Astrocyte (in vitro differentiated cells and primary cell): ENCODE results near the gene POU3F2. TPM values are rescaled to one million over a fixed set of nuclear protein-coding genes. Genes with fewer than 3 reads are reported as not detected.

Experiments
- DNase-seq: peaks from one replicate; pipeline ENCODE4 v3.0.0-alpha.2; 2010; ENCODE audit warnings: low read depth
- FAIRE-seq: peaks from 2 replicates; lab custom pipeline; 2011; peaks lifted over from hg19 to GRCh38; lab: Jason Lieb, UNC
- H2AFZ ChIP-seq: 2 replicates; pipeline ENCODE4 v1.6.0; 2012; ENCODE audit warnings: low read depth, low read length, inconsistent platforms
- H3K27ac ChIP-seq: 2 replicates; pipeline ENCODE4 v1.5.1; 2011; ENCODE audit warnings: low read depth, low read length, inconsistent platforms
- H3K27me3 ChIP-seq: 2 replicates; pipeline ENCODE4 v1.6.0; 2011; ENCODE audit warnings: low read length, inconsistent platforms; ENCODE audit not compliant: insufficient read depth
- H3K36me3 ChIP-seq: 2 replicates; pipeline ENCODE4 v1.5.1; 2011; ENCODE audit warnings: low read length, inconsistent platforms; ENCODE audit not compliant: insufficient read depth
- H3K4me1 ChIP-seq: 2 replicates; pipeline ENCODE4 v1.5.1; 2011; ENCODE audit warnings: low read length, inconsistent platforms; ENCODE audit not compliant: insufficient read depth
- H3K4me2 ChIP-seq: 2 replicates; pipeline ENCODE4 v1.6.0; 2012; ENCODE audit warnings: low read length, inconsistent platforms
- H3K4me3 ChIP-seq: 2 replicates; pipeline ENCODE4 v1.5.1; 2011; ENCODE audit warnings: low read depth, mild to moderate bottlenecking, low read length, inconsistent platforms; ENCODE audit not compliant: insufficient read depth
- H3K79me2 ChIP-seq: 2 replicates; pipeline ENCODE4 v1.6.0; 2012; ENCODE audit warnings: mild to moderate bottlenecking, low read length, inconsistent platforms; ENCODE audit not compliant: insufficient read depth
- H3K9ac ChIP-seq: 2 replicates; pipeline ENCODE4 v1.6.0; 2012; ENCODE audit warnings: mild to moderate bottlenecking, low read length, inconsistent platforms
- H3K9me3 ChIP-seq: 2 replicates; pipeline ENCODE4 v1.5.1; 2012; ENCODE audit warnings: low read depth, mild to moderate bottlenecking, low read length, inconsistent platforms; ENCODE audit not compliant: insufficient read depth
- H4K20me1 ChIP-seq: 2 replicates; pipeline ENCODE4 v1.6.0; 2012; ENCODE audit warnings: low read length, inconsistent platforms; ENCODE audit not compliant: insufficient read depth
- H3K27ac Mint-ChIP-seq: one replicate; pipeline ENCODE4 v1.8.0; 2021; ENCODE audit warnings: mild to moderate bottlenecking, mixed read lengths; ENCODE audit not compliant: unreplicated experiment
- H3K27me3 Mint-ChIP-seq: one replicate; pipeline ENCODE4 v1.8.0; 2021; ENCODE audit warnings: low read depth, mixed read lengths; ENCODE audit not compliant: unreplicated experiment
- H3K36me3 Mint-ChIP-seq: one replicate; pipeline ENCODE4 v1.8.0; 2021; ENCODE audit warnings: low read depth, mixed read lengths; ENCODE audit not compliant: unreplicated experiment
- H3K4me1 Mint-ChIP-seq: one replicate; pipeline ENCODE4 v1.8.0; 2021; ENCODE audit warnings: low read depth, mixed read lengths; ENCODE audit not compliant: unreplicated experiment
- H3K4me3 Mint-ChIP-seq: one replicate; pipeline ENCODE4 v1.8.0; 2021; ENCODE audit warnings: mild to moderate bottlenecking, moderate library complexity, mixed read lengths; ENCODE audit not compliant: unreplicated experiment
- H3K9me3 Mint-ChIP-seq: one replicate; pipeline ENCODE4 v1.8.0; 2021; ENCODE audit warnings: mild to moderate bottlenecking, mixed read lengths; ENCODE audit not compliant: unreplicated experiment
- CTCF ChIP-seq: IDR thresholded peaks from 2 replicates; pipeline ENCODE4 v1.5.1; 2011; ENCODE audit warnings: low read depth, mild to moderate bottlenecking, inconsistent platforms, low read length, moderate library complexity; ENCODE audit not compliant: insufficient read depth
- EZH2 ChIP-seq: IDR thresholded peaks from 2 replicates; pipeline ENCODE4 v1.6.1; 2012; ENCODE audit warnings: mild to moderate bottlenecking, low read length, inconsistent platforms; ENCODE audit not compliant: insufficient read depth
- total RNA-seq: library from RNA; stranded (reverse); gene quantifications from 2 replicates; pipeline ENCODE4 v1.2.1, GENCODE V29; 2021

The POU3F2 gene
- total RNA-seq, 1 donor from 2014 or later, result 2.1 TPM

GRCh38 chr6:98838032-98838431 is 3.7 kb downstream of the POU3F2 start:
- TF ChIP-seq EZH2, result no peak
- TF ChIP-seq CTCF, result no peak
- H4K20me1 ChIP-seq, result peaks cover 8% of the 10 kb centered on the region
- peak overlapping the region; percentile 85 for H3K4me2 ChIP-seq
- Mint-ChIP-seq H3K4me3 (no peak overlapping the region), H3K36me3 (no peaks in the 10 kb centered on the region), H3K9me3 (peaks cover 3% of the 10 kb centered on the region), H3K27me3 (peaks cover 48% of the 10 kb centered on the region), H3K4me1 (peaks cover 5% of the 10 kb centered on the region), H3K27ac (no peak overlapping the region)
- peaks cover 75% of the 10 kb centered on the region for H3K79me2 ChIP-seq
- H2AFZ ChIP-seq, result no peak overlapping the region
- peaks cover 9% of the 10 kb centered on the region for H3K4me1 ChIP-seq
- no peaks in the 10 kb centered on the region for H3K36me3 ChIP-seq
- peaks cover 51% of the 10 kb centered on the region for H3K27me3 ChIP-seq
- no peaks in the 10 kb centered on the region for H3K9me3 ChIP-seq
- FAIRE-seq (no peak), DNase-seq (peak; percentile 45)
- peak overlapping the region; percentile 18 for H3K4me3 ChIP-seq
- peak overlapping the region; percentile 68 for H3K9ac ChIP-seq
- no peak overlapping the region for H3K27ac ChIP-seq

- no peaks in the 10 kb centered on the region for H3K36me3 Mint-ChIP-seq
- peak overlapping the region; percentile 36 for H3K4me2 ChIP-seq
- peaks cover 78% of the 10 kb centered on the region for H3K79me2 ChIP-seq
- peaks cover 3% of the 10 kb centered on the region for H3K9me3 Mint-ChIP-seq
- no peak overlapping the region for H3K27ac ChIP-seq
- FAIRE-seq (no peak), DNase-seq (no peak)
- no peaks in the 10 kb centered on the region for H3K36me3 ChIP-seq
- H3K27me3 ChIP-seq, result peaks cover 54% of the 10 kb centered on the region
- H3K27ac Mint-ChIP-seq, result no peak overlapping the region
- H3K27me3 Mint-ChIP-seq, result peaks cover 56% of the 10 kb centered on the region
- no peak overlapping the region for H3K4me3 ChIP-seq
- H3K9ac ChIP-seq, result no peak overlapping the region
- TF ChIP-seq EZH2, result no peak
- H2AFZ ChIP-seq, result no peak overlapping the region
- H4K20me1 ChIP-seq, result peaks cover 8% of the 10 kb centered on the region
- H3K4me1 ChIP-seq, result peaks cover 3% of the 10 kb centered on the region
- H3K4me3 Mint-ChIP-seq, result no peak overlapping the region
- no peaks in the 10 kb centered on the region for H3K9me3 ChIP-seq
- H3K4me1 Mint-ChIP-seq, result peaks cover 3% of the 10 kb centered on the region
These were observed 4.6 kb downstream of the POU3F2 start for GRCh38 chr6:98838975-98839374.

- no peak for FAIRE-seq
- TF ChIP-seq CTCF (peak; percentile 65), EZH2 (no peak)
- Histone ChIP-seq H3K9me3 (no peaks in the 10 kb centered on the region), H4K20me1 (peaks cover 8% of the 10 kb centered on the region), H3K27ac (no peak overlapping the region), H2AFZ (no peak overlapping the region), H3K4me3 (peak overlapping the region; percentile 20), H3K9ac (peak overlapping the region; percentile 19), H3K27me3 (peaks cover 62% of the 10 kb centered on the region), H3K4me2 (peak overlapping the region; percentile 72), H3K4me1 (peaks cover 11% of the 10 kb centered on the region), H3K36me3 (no peaks in the 10 kb centered on the region), H3K79me2 (peaks cover 80% of the 10 kb centered on the region)
- H3K4me3 Mint-ChIP-seq, result no peak overlapping the region
- peaks cover 64% of the 10 kb centered on the region for H3K27me3 Mint-ChIP-seq
- H3K27ac Mint-ChIP-seq, result no peak overlapping the region
- H3K4me1 Mint-ChIP-seq, result peaks cover 5% of the 10 kb centered on the region
- peaks cover 3% of the 10 kb centered on the region for H3K9me3 Mint-ChIP-seq
- peak; percentile 79 for DNase-seq
- H3K36me3 Mint-ChIP-seq, result no peaks in the 10 kb centered on the region
These were observed 5.5 kb downstream of the POU3F2 start for GRCh38 chr6:98839781-98840361.
